GOT3 (cell line): ENCODE data around the gene DYSF.

ENCODE experiments used
- DNase-seq: peaks from one replicate; lab custom pipeline; 2025; ENCODE audit warnings: mixed read lengths; lab: John Stamatoyannopoulos, UW

Gene DYSF

GRCh38 chr2:71691747-71692441 lies 238.5 kb downstream of the DYSF start:
- DNase-seq = no peak

GRCh38 chr2:71692621-71693277 lies 239.4 kb downstream of the DYSF start:
- no peak for DNase-seq

DNA sequence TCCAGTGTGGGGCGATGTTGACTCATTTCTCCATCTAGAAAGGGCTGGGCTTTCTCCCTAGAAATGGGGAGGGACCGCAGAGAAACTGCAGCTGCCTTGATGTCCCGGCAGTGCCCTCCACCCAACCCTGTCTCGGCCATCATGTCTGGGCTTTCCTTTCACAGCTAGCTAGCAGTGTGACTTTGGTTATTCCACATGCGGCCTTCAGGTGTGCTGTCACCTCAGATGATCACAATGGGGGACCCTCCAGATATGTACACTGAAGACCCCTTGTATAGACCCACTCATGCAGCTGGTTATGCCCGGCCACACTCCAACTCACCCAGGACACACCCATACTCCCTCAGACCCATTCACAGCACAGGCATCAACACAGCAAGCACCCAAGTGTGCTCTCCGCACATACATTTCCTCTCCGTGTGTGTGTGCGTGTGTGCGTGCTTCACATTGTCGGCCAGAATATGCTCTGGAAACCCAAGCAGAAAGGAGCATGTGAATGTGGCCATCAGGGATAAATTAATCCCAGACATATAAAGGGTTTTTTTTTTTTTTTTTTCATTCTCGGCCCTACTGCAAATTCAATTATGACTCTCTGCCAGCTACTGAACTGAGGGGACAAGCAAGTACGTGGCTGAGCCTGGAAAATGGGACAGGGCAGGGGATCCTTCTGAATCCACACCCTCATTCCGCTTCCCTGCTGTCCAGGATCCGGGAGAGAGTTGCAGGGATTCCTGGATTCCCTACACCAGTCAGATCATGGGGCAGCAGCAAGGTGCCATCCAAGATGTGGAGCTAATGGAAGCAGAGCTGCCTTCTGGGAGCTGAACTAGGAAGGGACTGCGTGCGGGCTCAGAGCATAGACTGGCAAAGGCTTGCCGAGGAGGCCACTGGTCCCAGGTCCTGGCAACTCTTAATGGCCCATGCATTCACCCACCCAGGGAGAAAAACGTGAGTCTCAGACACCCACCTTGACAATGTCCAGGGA lies 240.2 kb downstream of the DYSF start:
- no peak for DNase-seq

DNA sequence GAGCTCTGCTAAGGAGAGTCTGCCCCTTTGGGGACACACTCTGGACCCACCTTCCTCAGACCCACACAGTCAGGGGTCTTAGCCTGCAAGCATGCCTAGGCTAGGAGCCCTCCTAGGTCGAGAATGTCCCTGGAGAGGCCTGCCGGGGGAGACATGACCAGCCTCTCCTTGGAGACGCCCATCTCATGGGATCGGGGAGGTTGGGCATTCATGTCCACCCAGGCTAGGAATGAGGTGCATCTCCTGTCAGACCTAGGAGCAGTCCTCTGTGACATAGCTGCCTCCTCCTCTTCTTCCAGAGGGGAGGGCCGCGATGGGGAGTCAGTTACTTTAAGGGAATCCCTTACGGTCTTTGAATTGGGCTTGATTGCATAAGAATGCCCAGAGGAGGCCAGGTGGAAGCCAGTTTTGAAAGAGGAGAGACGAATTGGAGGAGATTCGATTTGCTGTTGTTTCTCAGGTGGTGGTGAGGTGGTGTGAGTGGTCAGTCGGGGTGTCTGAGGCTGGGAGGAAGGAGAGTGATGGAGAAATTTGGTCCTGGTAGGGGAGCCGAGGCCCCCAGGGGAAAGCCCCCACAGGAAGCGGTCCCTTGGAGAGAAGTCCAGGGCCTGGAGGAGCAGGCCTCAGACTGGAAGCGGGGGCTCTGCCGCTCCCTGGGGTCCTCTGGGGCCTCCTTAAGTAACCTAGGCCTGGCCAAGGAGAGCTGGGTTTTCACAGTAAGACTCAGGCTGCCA lies 241.3 kb downstream of the DYSF start:
- no peak for DNase-seq

GRCh38 chr2:71695235-71696120 lies 242.1 kb downstream of the DYSF start:
- no peak for DNase-seq

DNA sequence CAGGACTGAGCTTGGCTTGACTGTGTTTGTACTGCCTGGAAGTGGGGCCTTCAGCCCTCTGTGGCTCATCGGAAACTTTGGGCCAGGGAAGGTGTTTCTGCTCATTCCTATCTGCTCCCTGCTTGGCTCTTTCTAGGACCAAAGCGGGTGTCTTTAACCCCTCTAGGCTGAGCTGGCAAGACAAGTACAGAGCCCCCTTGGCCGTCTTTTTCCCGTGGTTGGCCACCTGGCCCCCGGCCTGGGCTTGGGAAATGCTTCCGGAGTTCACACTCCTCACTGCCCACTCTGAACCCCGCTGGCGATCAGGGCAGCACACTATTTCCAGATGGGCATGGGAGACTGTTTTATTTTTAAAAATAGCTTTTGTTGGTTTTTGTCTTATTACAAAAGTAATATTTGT lies 243.0 kb downstream of the DYSF start:
- DNase-seq = no peak

DNA sequence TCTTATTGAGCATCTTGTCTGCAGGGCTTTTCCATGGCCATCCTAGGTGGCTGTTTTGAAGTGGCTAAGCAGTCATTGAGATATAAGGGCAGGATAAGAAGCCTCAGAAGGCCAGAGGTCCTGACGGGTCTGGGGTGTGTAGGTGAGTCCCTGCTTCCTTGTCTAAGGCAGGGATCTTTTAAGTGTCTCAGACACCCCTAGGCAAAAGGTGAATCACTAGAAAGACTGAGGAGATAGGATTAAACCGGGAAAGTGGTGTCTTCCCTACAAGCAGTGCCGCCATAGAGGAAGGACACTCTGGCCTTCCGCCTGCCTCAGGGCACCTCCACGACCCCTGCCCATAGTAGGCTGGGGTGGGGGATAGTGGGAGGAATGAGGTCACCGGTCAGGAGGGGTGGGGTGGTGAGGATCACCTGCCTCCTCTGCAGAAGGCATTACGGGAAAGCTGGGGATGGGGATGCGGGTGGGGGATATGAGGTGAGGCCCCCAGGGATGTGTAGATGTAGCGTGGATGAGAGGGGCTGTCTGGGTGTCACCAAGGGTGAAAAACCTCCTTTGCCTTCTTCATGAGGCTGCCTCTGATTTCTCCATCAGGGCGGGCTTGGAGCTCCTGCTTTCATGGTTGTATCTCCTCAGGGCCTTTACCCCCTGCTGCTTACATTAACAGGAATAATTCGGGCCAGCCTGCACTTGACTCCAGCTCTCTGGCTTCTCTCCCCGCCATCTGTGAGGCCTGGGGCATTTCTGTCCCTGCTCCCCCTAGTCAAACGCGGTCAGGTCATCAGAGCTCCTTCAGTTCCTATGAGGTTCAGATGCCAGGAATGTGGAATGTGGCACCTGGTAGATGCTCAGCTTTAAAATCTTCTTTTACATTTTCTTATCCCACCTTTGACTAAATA lies 244.0 kb downstream of the DYSF start:
- no peak for DNase-seq

DNA sequence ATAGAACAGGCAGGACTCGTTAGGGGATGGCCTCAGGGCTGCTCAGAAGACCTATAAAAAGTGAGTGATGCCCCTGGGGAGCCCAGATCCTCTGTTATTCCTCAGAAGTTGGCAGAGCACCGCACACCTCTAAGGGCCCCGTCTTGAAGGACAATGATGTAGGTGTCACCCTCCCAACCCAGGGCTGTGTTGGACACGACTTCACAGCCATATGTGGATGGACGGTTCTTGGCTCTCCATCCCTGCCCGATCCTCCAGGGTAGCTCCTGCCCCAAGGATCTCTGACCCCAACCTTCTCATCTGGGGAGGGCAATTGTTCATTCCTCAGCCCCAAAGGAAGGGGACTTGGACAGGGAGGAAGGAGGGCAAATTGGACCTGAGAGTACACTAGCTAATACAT lies 246.1 kb downstream of the DYSF start:
- no peak for DNase-seq

GRCh38 chr2:71700041-71700657 lies 246.8 kb downstream of the DYSF start:
- DNase-seq = no peak

GRCh38 chr2:71700658-71701397 lies 247.5 kb downstream of the DYSF start:
- no peak for DNase-seq

DNA sequence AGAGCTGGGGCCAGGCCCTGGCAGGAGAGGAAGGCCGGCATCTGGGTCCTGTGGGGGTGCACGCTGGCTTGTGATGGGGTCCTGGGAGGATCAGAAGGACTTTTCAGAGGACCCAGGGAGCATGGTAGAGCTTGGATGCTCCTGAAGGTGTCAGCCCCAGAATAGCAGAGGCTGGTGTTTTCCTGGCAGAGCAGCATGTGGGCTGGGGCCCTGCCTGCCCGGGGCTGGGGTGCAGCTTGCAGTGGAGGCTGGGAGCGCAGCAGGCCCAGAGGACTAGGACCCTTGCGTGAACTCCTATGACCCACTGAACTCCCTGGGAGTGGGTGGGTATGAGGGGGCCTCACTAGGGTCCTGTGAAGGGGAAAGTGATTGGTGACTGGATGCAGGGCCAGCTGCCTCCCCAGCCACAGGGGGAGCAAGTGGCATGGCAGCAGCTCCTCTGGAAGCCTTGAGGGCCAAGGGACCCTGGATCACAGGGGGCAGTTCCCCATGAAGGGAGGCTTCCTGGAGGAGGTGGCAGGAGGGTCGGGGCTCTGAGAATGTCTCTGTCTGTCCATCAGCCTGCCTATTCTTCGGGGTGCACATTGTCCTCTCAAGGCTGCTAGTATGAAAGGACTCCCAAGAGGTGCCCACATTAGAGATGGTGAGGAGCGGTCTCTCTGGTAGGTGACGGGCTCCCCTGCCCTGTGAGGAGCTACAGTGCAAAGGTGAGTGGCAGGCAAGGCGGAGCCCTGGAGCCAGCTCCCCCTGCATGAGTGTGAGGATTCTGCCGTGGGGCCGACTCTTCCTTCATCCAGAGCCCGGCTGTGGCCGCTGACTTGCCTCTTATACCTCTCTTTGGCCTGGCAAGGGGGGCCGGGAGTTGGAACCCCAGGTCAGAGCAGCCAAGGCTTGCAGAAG lies 249.0 kb downstream of the DYSF start:
- DNase-seq = no peak

GRCh38 chr2:71702971-71703898 lies 249.9 kb downstream of the DYSF start:
- no peak for DNase-seq

DNA sequence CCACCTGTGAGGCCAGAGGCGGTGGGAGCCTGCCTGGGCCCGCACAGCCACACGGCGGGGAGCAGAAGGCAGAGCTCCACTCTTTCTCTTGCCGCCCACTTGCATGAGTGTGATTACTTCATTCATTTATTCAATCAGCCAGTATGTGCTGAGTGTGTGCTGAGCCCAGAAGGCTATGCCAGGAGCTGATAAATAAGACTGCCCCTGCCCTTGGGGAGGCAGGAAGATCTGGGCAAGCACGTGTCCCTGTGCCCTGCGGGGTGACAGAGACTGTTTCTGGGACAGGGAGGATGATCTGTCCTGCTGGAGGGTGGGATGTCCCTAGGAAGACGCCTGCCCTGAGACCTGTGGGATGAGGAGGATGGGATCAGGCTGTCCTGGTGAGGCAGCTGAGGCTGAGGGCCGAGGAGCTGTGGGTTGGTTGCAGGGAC lies 250.8 kb downstream of the DYSF start:
- no peak for DNase-seq

GRCh38 chr2:71704688-71705087 lies 251.3 kb downstream of the DYSF start:
- DNase-seq = no peak

DNA sequence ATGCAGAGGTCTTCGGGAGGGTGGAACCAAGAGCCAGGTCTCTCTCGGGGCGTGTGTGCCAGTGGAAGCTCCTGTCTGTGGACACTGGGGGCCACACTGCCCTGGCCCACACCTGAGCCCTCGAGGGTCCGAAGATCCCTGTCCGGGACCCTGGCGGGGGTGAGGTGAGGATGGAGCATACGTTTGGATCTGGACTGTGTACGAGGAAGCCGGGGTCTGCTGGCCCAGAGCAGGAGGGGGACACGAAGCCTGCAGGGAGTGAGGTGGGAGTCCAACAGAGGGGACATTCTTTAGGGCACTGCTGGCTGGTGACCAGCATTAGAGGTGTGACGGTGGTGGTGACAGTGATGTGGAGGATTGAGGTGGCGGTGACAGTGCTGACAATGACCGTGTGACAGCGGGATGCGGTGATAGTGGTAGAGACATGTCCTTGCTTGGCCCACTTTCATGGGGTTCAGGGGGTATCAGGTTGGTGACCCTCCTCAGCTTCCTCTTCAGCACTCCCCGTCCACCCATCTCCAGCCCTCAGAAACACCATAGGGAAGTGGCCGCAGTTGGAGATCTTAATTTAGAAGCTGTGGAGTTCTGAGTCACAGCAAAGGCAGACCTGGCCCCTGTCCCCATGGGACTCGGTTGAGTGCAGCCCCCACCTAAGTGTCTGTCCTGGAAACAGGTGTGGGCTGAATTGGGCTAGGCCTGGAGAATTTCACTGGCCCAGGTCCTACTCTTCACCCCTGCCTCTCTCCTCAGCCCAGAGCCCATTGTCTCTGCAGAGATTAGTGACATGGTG lies 252.0 kb downstream of the DYSF start:
- DNase-seq = no peak

DNA sequence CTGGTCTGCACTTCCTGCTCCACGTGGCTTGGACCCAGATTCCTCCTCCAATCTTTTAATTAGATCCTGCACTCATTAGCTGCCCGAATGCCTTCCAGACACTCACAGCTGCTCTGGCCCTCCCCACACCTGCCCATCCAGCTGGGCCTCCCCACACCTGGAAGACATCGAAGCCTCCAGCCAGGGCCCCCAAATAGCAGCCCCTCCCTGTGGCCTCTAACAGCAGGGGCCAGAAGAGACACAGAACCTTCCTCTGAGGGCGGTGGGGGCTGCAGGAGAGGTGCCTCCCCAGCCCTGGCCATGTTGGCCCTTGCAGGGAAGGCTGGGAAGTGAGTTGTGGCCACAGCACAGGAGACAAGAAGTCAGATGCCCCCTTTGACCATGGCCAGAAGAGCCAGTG lies 252.8 kb downstream of the DYSF start:
- no peak for DNase-seq
